ENCODE measurements around the gene CNOT10.
"Not testable (repeated sequence)": the region's sequence is repeated elsewhere in the genome, so short reads cannot be mapped to it uniquely, and the experiment has no call there.

Gene CNOT10

DNA sequence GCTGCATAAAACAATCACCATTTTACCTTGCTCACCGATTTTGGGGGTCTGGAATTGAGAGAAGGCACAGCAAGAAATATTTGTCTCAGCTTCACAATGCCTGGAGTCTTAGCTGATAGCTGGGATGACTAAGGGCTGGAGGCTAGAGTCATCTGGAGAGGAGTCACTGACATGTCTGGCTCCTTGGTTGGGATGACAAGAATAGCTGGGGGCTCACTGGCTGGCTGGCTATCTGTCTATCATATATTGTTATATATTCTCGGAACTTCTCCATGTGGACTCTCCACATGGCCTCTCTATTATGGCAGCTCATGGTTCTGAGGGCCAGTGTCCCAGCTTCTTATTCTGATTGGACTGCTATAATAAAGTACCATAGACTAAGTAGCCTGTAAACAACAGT, 112.8 kb downstream of the CNOT10 start:
- H3K23ac ChIP-seq (ENCODE audit: low read length): no peak overlapping the region
- no peak overlapping the region for H2BK5ac ChIP-seq (ENCODE audit: low read depth, low read length, poor library complexity)
- no peak overlapping the region for H4K91ac ChIP-seq (ENCODE audit: low read depth, low read length)
- peaks cover 1% of the 10 kb centered on the region for H3K79me1 ChIP-seq (ENCODE audit: low read length)
- no peak overlapping the region for H3K9ac ChIP-seq (ENCODE audit: low read length)
- no peak overlapping the region for H3K18ac ChIP-seq (ENCODE audit: low read length)
- H3K4me2 ChIP-seq (ENCODE audit: low read length): no peak overlapping the region
- H3K4ac ChIP-seq (ENCODE audit: low read depth, low read length): no peak overlapping the region
- no peak overlapping the region for H2BK12ac ChIP-seq (ENCODE audit: low read length)
- DNase-seq: peak; percentile 57 to 60
- H4K12ac ChIP-seq (ENCODE audit: low read depth, low read length): no peak overlapping the region
- H3K27me3 ChIP-seq (ENCODE audit: insufficient read depth, low read length): no peaks in the 10 kb centered on the region
- H3K14ac ChIP-seq (ENCODE audit: low read length): no peak overlapping the region
- no peaks in the 10 kb centered on the region for H3K9me3 ChIP-seq (ENCODE audit: insufficient read depth, low read depth, low read length)
- H3K4me3 ChIP-seq (ENCODE audit: low read depth, low read length): no peak overlapping the region
- peaks cover 14 to 20% of the 10 kb centered on the region in 2 experiments for H3K4me1 ChIP-seq (ENCODE audit: control insufficient read depth in 1 of 2, insufficient read depth in 2 of 2, low read length in 2 of 2)
- no peaks in the 10 kb centered on the region for H3K79me2 ChIP-seq (ENCODE audit: control insufficient read depth, insufficient read depth, low read length, poor library complexity)
- H2BK120ac ChIP-seq (ENCODE audit: insufficient read depth, low read length, poor library complexity): no peak overlapping the region
- H2AK5ac ChIP-seq (ENCODE audit: low read length): no peak overlapping the region
- no peak overlapping the region for H2AFZ ChIP-seq (ENCODE audit: insufficient read depth, low read length, poor library complexity)
- no peak overlapping the region for H4K8ac ChIP-seq (ENCODE audit: low read depth, low read length)
- WGBS (ENCODE audit: extremely low coverage, insufficient coverage, insufficient read length): no CpG with 5 or more reads among the region's 2 CpGs
- no peaks in the 10 kb centered on the region for H3K36me3 ChIP-seq (ENCODE audit: control insufficient read depth in 1 of 2, insufficient read depth in 2 of 2, low read length in 2 of 2)
- H3K27ac ChIP-seq (ENCODE audit: low read depth, low read length): peak overlapping the region; percentile 43

DNA sequence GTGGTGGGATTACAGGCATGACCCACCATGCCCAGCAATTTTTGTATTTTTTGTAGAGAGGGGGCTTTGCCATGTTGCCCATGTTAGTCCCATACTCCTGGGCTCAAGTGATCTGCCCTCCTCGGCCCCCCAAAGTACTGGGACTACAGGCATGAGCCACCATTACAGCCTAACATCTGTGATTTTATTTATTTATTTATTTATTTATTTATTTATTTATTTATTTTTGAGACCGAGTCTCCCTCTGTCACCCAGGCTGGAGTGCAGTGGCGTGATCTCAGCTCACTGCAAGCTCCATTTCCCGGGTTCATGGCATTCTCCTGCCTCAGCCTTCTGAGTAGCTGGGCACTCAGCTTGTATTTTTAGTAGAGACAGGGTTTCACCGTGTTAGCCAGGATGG, 116.5 kb downstream of the CNOT10 start:
- not testable (repeated sequence) for H2BK5ac ChIP-seq (ENCODE audit: low read depth, low read length, poor library complexity); H2AK5ac ChIP-seq (ENCODE audit: low read length); H3K27ac ChIP-seq (ENCODE audit: low read depth, low read length); H3K18ac ChIP-seq (ENCODE audit: low read length); H3K27me3 ChIP-seq (ENCODE audit: insufficient read depth, low read length); H3K4me3 ChIP-seq (ENCODE audit: low read depth, low read length); H4K8ac ChIP-seq (ENCODE audit: low read depth, low read length); H3K9ac ChIP-seq (ENCODE audit: low read length); H2BK12ac ChIP-seq (ENCODE audit: low read length); H3K14ac ChIP-seq (ENCODE audit: low read length); H3K4me2 ChIP-seq (ENCODE audit: low read length); H3K79me1 ChIP-seq (ENCODE audit: low read length); H2AFZ ChIP-seq (ENCODE audit: insufficient read depth, low read length, poor library complexity); H3K4ac ChIP-seq (ENCODE audit: low read depth, low read length); H3K36me3 ChIP-seq (ENCODE audit: control insufficient read depth in 1 of 2, insufficient read depth in 2 of 2, low read length in 2 of 2); H2BK120ac ChIP-seq (ENCODE audit: insufficient read depth, low read length, poor library complexity); DNase-seq; H3K9me3 ChIP-seq (ENCODE audit: insufficient read depth, low read depth, low read length); H4K12ac ChIP-seq (ENCODE audit: low read depth, low read length); H3K79me2 ChIP-seq (ENCODE audit: control insufficient read depth, insufficient read depth, low read length, poor library complexity); H3K23ac ChIP-seq (ENCODE audit: low read length); H4K91ac ChIP-seq (ENCODE audit: low read depth, low read length)
- no CpG with 5 or more reads among the region's 5 CpGs for WGBS (ENCODE audit: extremely low coverage, insufficient coverage, insufficient read length)
- peaks cover 0 to 10% of the 10 kb centered on the region in 2 experiments for H3K4me1 ChIP-seq (ENCODE audit: control insufficient read depth in 1 of 2, insufficient read depth in 2 of 2, low read length in 2 of 2)

DNA sequence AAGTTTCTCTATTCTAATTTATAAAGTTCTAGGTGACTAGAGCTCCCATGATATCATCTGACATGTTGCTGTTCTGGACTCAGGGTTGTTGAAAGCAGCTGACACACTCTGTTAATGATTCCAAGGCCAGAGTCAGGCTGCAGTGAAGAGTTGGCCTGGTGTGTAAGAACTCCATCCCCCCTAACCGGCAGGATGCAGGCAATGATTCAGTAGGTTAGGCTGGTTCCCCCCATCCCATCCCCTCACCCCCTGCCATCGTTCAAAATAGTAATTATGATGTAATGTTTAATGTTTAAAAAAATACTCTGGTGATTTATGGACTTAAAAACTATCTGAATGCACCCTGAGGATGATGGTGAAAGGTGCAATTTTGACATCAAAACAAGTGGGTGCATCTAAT, 128.2 kb downstream of the CNOT10 start:
- no peak overlapping the region for H2BK120ac ChIP-seq (ENCODE audit: insufficient read depth, low read length, poor library complexity)
- no peak overlapping the region for H4K8ac ChIP-seq (ENCODE audit: low read depth, low read length)
- H3K4me3 ChIP-seq (ENCODE audit: low read depth, low read length): no peak overlapping the region
- H3K27ac ChIP-seq (ENCODE audit: low read depth, low read length): no peak overlapping the region
- H3K4me1 ChIP-seq (ENCODE audit: control insufficient read depth in 1 of 2, insufficient read depth in 2 of 2, low read length in 2 of 2): peaks cover 4 to 5% of the 10 kb centered on the region in 2 experiments
- H3K79me2 ChIP-seq (ENCODE audit: control insufficient read depth, insufficient read depth, low read length, poor library complexity): peaks cover 22% of the 10 kb centered on the region
- peaks cover 23% of the 10 kb centered on the region for H3K79me1 ChIP-seq (ENCODE audit: low read length)
- H4K91ac ChIP-seq (ENCODE audit: low read depth, low read length): no peak overlapping the region
- no peak overlapping the region for H3K4me2 ChIP-seq (ENCODE audit: low read length)
- H3K9me3 ChIP-seq (ENCODE audit: insufficient read depth, low read depth, low read length): no peaks in the 10 kb centered on the region
- H3K18ac ChIP-seq (ENCODE audit: low read length): no peak overlapping the region
- no peak overlapping the region for H3K23ac ChIP-seq (ENCODE audit: low read length)
- WGBS (ENCODE audit: extremely low coverage, insufficient coverage, insufficient read length): no CpG with 5 or more reads among the region's 2 CpGs
- H2AK5ac ChIP-seq (ENCODE audit: low read length): no peak overlapping the region
- H3K4ac ChIP-seq (ENCODE audit: low read depth, low read length): no peak overlapping the region
- H3K27me3 ChIP-seq (ENCODE audit: insufficient read depth, low read length): no peaks in the 10 kb centered on the region
- H2BK12ac ChIP-seq (ENCODE audit: low read length): no peak overlapping the region
- H3K9ac ChIP-seq (ENCODE audit: low read length): no peak overlapping the region
- H3K36me3 ChIP-seq (ENCODE audit: control insufficient read depth in 1 of 2, insufficient read depth in 2 of 2, low read length in 2 of 2): no peaks in the 10 kb centered on the region
- H4K12ac ChIP-seq (ENCODE audit: low read depth, low read length): no peak overlapping the region
- H2AFZ ChIP-seq (ENCODE audit: insufficient read depth, low read length, poor library complexity): no peak overlapping the region
- no peak overlapping the region for H2BK5ac ChIP-seq (ENCODE audit: low read depth, low read length, poor library complexity)
- H3K14ac ChIP-seq (ENCODE audit: low read length): no peak overlapping the region
- no peak for DNase-seq

DNA sequence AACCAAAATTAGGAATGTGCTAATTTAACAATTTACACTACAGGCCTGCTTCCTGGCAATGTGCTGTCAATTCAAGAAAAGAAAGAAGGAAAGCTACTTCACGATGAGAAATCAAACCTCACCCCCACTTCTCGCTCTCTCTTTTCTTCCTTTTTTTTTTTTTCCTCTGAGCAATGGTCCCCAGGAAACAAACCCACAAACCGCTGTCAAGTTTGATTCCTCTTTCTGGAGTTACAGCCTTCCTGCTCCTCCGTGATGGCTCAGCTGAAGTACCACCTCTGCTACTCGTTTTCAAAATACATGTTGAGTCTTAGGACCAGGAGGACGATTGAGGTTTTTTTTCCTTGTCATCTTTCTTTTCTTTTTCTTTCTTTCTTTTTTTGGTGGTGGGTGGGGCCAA, 129.4 kb downstream of the CNOT10 start:
- no peak overlapping the region for H2BK120ac ChIP-seq (ENCODE audit: insufficient read depth, low read length, poor library complexity)
- H3K9me3 ChIP-seq (ENCODE audit: insufficient read depth, low read depth, low read length): no peaks in the 10 kb centered on the region
- H3K27me3 ChIP-seq (ENCODE audit: insufficient read depth, low read length): no peaks in the 10 kb centered on the region
- no peak overlapping the region for H3K4me2 ChIP-seq (ENCODE audit: low read length)
- H4K12ac ChIP-seq (ENCODE audit: low read depth, low read length): no peak overlapping the region
- no peak overlapping the region for H2AK5ac ChIP-seq (ENCODE audit: low read length)
- H3K14ac ChIP-seq (ENCODE audit: low read length): no peak overlapping the region
- H4K8ac ChIP-seq (ENCODE audit: low read depth, low read length): no peak overlapping the region
- no peak overlapping the region for H3K4ac ChIP-seq (ENCODE audit: low read depth, low read length)
- no peak overlapping the region for H4K91ac ChIP-seq (ENCODE audit: low read depth, low read length)
- no peak overlapping the region for H3K18ac ChIP-seq (ENCODE audit: low read length)
- H2BK5ac ChIP-seq (ENCODE audit: low read depth, low read length, poor library complexity): no peak overlapping the region
- no CpG with 5 or more reads among the region's 6 CpGs for WGBS (ENCODE audit: extremely low coverage, insufficient coverage, insufficient read length)
- no peak overlapping the region for H3K27ac ChIP-seq (ENCODE audit: low read depth, low read length)
- DNase-seq: no peak
- peaks cover 34% of the 10 kb centered on the region for H3K79me2 ChIP-seq (ENCODE audit: control insufficient read depth, insufficient read depth, low read length, poor library complexity)
- H3K36me3 ChIP-seq (ENCODE audit: control insufficient read depth in 1 of 2, insufficient read depth in 2 of 2, low read length in 2 of 2): peaks cover 4 to 8% of the 10 kb centered on the region in 2 experiments
- H3K9ac ChIP-seq (ENCODE audit: low read length): no peak overlapping the region
- peaks cover 4 to 5% of the 10 kb centered on the region in 2 experiments for H3K4me1 ChIP-seq (ENCODE audit: control insufficient read depth in 1 of 2, insufficient read depth in 2 of 2, low read length in 2 of 2)
- no peak overlapping the region for H2AFZ ChIP-seq (ENCODE audit: insufficient read depth, low read length, poor library complexity)
- peaks cover 35% of the 10 kb centered on the region for H3K79me1 ChIP-seq (ENCODE audit: low read length)
- no peak overlapping the region for H3K4me3 ChIP-seq (ENCODE audit: low read depth, low read length)
- H3K23ac ChIP-seq (ENCODE audit: low read length): no peak overlapping the region
- H2BK12ac ChIP-seq (ENCODE audit: low read length): no peak overlapping the region

Measured in trophoblast cell (in vitro differentiated cells and primary cell).